HepG2 (cell line): ENCODE results near the gene B3GNT9. TPM values are rescaled to one million over a fixed set of nuclear protein-coding genes. Genes with fewer than 3 reads are reported as not detected.

Experiments used
- AGO2 ChIP-seq: fragments of 200-400 bp; formaldehyde crosslinking; optimal IDR thresholded peaks from 2 replicates; pipeline ENCODE3; 2017; ENCODE audit warnings: mild to moderate bottlenecking, low read depth, low read length, moderate library complexity
- BRF2 ChIP-seq: sonication (generic); formaldehyde crosslinking; IDR thresholded peaks from 2 replicates; pipeline ENCODE4 v1.8.1; 2022; ENCODE audit warnings: mild to moderate bottlenecking, missing genetic modification reagents
- FOXK2 ChIP-seq: fragments of 450-650 bp; IDR thresholded peaks from 2 replicates; pipeline ENCODE4 v1.6.1; 2016
- HDAC1 ChIP-seq: sonication (generic); formaldehyde crosslinking; IDR thresholded peaks from 2 replicates; pipeline ENCODE4 v1.5.1; 2020; ENCODE audit warnings: mild to moderate bottlenecking, missing genetic modification reagents
- HHEX ChIP-seq: IDR thresholded peaks from 2 replicates; pipeline ENCODE4 v1.6.1; 2016; ENCODE audit warnings: control low read depth
- HOXA3 ChIP-seq: sonication (generic); formaldehyde crosslinking; IDR thresholded peaks from 2 replicates; pipeline ENCODE4 v1.5.0; 2020; ENCODE audit warnings: missing genetic modification reagents
- KLF13 ChIP-seq: sonication (generic); formaldehyde crosslinking; IDR thresholded peaks from 2 replicates; pipeline ENCODE4 v1.4.0; 2020; ENCODE audit warnings: mild to moderate bottlenecking, missing genetic modification reagents
- MAFG ChIP-seq: sonication (generic); formaldehyde crosslinking; IDR thresholded peaks from 2 replicates; pipeline ENCODE4 v1.5.1; 2020; ENCODE audit warnings: mild to moderate bottlenecking, missing genetic modification reagents
- MLLT10 ChIP-seq: sonication (generic); formaldehyde crosslinking; IDR thresholded peaks from 2 replicates; pipeline ENCODE4 v1.4.0; 2020; ENCODE audit warnings: missing genetic modification reagents
- NCOA1 ChIP-seq: sonication (generic); formaldehyde crosslinking; IDR thresholded peaks from 2 replicates; pipeline ENCODE4 v1.9.0; 2021; ENCODE audit warnings: missing genetic modification reagents
- NFIB ChIP-seq: sonication (generic); formaldehyde crosslinking; IDR thresholded peaks from 2 replicates; pipeline ENCODE4 v1.9.0; 2021; ENCODE audit warnings: missing genetic modification reagents, mild to moderate bottlenecking, borderline replicate concordance
- ONECUT2 ChIP-seq: sonication (generic); formaldehyde crosslinking; IDR thresholded peaks from 2 replicates; pipeline ENCODE4 v1.4.0; 2020; ENCODE audit warnings: missing genetic modification reagents
- PAX8 ChIP-seq: sonication (generic); formaldehyde crosslinking; IDR thresholded peaks from 2 replicates; pipeline ENCODE4 v1.8.0; 2022; ENCODE audit warnings: mild to moderate bottlenecking, missing genetic modification reagents, borderline replicate concordance
- RFX3 ChIP-seq: IDR thresholded peaks from 2 replicates; pipeline ENCODE4 v1.6.1; 2016; ENCODE audit warnings: missing biosample characterization, missing genetic modification reagents
- RNF219 ChIP-seq: sonication (generic); formaldehyde crosslinking; IDR thresholded peaks from 2 replicates; pipeline ENCODE4 v1.5.0; 2020; ENCODE audit warnings: mild to moderate bottlenecking, missing genetic modification reagents
- ZBTB38 ChIP-seq: sonication (generic); formaldehyde crosslinking; IDR thresholded peaks from 2 replicates; pipeline ENCODE4 v1.5.1; 2020; ENCODE audit warnings: mild to moderate bottlenecking, missing genetic modification reagents
- ZNF18 ChIP-seq: sonication (generic); formaldehyde crosslinking; IDR thresholded peaks from 2 replicates; pipeline ENCODE4 v1.8.0; 2022; ENCODE audit warnings: mild to moderate bottlenecking, missing genetic modification reagents; ENCODE audit not compliant: insufficient replicate concordance
- polyA plus RNA-seq, 8 experiments: library from polyadenylated mRNA; depleted of rRNA in 3 of 8; stranded (reverse) in 7 of 8; unstranded in 1 of 8; fragments of >200 nt; fragmentation: Illumina TruSeq in 4 of 8; extraction: Trizol in 4 of 8; gene quantifications; 2 replicates each; pipeline versions ENCODE4 v1.2.1 to v1.2.3, GENCODE V29; 2011 to 2016; ENCODE audit warnings: low read depth in 4 of 8, missing spikeins in 1 of 8, mixed read lengths in 1 of 8; ENCODE audit not compliant: insufficient read depth in 1 of 8
- total RNA-seq, 5 experiments: library from RNA; depleted of rRNA; stranded (reverse); fragments of >200 nt; fragmentation: Illumina TruSeq; extraction: Trizol; gene quantifications; 2 replicates each; pipeline ENCODE4 v1.2.3, GENCODE V29; 2016; ENCODE audit warnings: low read depth in 1 of 5
- TF ChIP-seq, protein P1 (sequence below): IDR thresholded peaks from 2 replicates; pipeline ENCODE4 v1.4.0; 2020; ENCODE audit warnings: mild to moderate bottlenecking, missing genetic modification reagents
- TF ChIP-seq, protein P2 (sequence below): sonication (generic); formaldehyde crosslinking; IDR thresholded peaks from 2 replicates; pipeline ENCODE4 v1.4.0; 2020; ENCODE audit warnings: missing genetic modification reagents

The B3GNT9 gene
- total and polyA plus RNA-seq, 2 of the 13 experiments (the other 11 are each of a cell fraction or from before 2014, with no cell fraction given), result 1.5 to 3.1 TPM

GRCh38 chr16:67170168-67170948 lies 19.6 kb upstream of the B3GNT9 start, which contains the start of gene NOL3 (continued):
- TF ChIP-seq, protein P1, sequence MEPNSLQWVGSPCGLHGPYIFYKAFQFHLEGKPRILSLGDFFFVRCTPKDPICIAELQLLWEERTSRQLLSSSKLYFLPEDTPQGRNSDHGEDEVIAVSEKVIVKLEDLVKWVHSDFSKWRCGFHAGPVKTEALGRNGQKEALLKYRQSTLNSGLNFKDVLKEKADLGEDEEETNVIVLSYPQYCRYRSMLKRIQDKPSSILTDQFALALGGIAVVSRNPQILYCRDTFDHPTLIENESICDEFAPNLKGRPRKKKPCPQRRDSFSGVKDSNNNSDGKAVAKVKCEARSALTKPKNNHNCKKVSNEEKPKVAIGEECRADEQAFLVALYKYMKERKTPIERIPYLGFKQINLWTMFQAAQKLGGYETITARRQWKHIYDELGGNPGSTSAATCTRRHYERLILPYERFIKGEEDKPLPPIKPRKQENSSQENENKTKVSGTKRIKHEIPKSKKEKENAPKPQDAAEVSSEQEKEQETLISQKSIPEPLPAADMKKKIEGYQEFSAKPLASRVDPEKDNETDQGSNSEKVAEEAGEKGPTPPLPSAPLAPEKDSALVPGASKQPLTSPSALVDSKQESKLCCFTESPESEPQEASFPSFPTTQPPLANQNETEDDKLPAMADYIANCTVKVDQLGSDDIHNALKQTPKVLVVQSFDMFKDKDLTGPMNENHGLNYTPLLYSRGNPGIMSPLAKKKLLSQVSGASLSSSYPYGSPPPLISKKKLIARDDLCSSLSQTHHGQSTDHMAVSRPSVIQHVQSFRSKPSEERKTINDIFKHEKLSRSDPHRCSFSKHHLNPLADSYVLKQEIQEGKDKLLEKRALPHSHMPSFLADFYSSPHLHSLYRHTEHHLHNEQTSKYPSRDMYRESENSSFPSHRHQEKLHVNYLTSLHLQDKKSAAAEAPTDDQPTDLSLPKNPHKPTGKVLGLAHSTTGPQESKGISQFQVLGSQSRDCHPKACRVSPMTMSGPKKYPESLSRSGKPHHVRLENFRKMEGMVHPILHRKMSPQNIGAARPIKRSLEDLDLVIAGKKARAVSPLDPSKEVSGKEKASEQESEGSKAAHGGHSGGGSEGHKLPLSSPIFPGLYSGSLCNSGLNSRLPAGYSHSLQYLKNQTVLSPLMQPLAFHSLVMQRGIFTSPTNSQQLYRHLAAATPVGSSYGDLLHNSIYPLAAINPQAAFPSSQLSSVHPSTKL (CRISPR knock-in tag), result peak; percentile 13; the same call in 1 of the 2 replicates
- TF ChIP-seq ONECUT2 (CRISPR knock-in tag) (no peak), HOXA3 (CRISPR knock-in tag) (no peak), NCOA1 (CRISPR knock-in tag) (0 out of 2 replicates have a peak, but pooled peaks have one; percentile 58), ZBTB38 (CRISPR knock-in tag) (peak; percentile 77), AGO2 (peak; percentile 20), HDAC1 (CRISPR knock-in tag) (peak; percentile 67), NFIB (CRISPR knock-in tag) (no peak), FOXK2 (no peak), ZNF18 (CRISPR knock-in tag) (no peak), MAFG (CRISPR knock-in tag) (0 out of 2 replicates have a peak, but pooled peaks have one; percentile 31), HHEX (CRISPR knock-in tag) (no peak), BRF2 (no peak), RNF219 (CRISPR knock-in tag) (no peak), RFX3 (CRISPR knock-in tag) (no peak), PAX8 (CRISPR knock-in tag) (no peak), KLF13 (CRISPR knock-in tag) (no peak), MLLT10 (CRISPR knock-in tag) (no peak)
- TF ChIP-seq, protein P2, sequence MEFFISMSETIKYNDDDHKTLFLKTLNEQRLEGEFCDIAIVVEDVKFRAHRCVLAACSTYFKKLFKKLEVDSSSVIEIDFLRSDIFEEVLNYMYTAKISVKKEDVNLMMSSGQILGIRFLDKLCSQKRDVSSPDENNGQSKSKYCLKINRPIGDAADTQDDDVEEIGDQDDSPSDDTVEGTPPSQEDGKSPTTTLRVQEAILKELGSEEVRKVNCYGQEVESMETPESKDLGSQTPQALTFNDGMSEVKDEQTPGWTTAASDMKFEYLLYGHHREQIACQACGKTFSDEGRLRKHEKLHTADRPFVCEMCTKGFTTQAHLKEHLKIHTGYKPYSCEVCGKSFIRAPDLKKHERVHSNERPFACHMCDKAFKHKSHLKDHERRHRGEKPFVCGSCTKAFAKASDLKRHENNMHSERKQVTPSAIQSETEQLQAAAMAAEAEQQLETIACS (CRISPR knock-in tag), result peak; percentile 34; the same call in 1 of the 2 replicates
